HK-2 (cell line): ENCODE data around the gene MACROD2.
A peak's percentile ranks its signal among the peaks of the same experiment; 100 is the strongest.

ENCODE experiments used
- DNase-seq: peaks from one replicate; pipeline ENCODE4 v3.0.0-alpha.2; 2018; ENCODE audit not compliant: unreplicated experiment

The MACROD2 gene

DNA sequence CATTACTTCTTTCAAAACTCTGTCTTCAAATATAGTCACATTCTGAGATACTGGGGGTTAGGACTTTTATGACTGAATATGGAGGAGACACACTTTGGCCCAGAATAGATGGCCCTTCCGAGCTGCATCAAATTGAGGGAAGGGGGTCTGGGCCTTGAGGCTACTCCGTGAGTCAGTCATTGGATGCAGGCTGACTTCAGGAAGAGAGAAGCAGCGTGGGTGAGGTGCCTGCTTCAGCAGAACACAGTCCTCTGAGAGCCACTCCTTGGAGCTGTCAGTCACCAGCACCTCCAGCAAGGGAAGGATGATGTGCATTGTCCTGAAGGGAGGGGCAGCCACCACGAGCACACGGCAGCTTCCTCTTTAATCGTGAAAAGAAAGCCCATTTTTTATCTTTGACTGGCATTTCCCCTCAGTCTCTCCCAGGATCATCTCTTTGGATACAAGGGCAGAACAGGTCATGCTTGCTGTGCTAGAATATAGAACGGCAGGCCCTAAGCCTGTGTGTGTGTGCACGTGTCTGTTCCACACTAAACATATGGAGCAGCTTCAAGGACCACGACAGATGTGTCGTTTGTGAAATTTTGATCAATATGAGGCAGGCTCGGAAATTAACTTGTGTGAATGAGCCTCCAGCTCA, 1856.4 kb downstream of the MACROD2 start:
- no peak for DNase-seq

DNA sequence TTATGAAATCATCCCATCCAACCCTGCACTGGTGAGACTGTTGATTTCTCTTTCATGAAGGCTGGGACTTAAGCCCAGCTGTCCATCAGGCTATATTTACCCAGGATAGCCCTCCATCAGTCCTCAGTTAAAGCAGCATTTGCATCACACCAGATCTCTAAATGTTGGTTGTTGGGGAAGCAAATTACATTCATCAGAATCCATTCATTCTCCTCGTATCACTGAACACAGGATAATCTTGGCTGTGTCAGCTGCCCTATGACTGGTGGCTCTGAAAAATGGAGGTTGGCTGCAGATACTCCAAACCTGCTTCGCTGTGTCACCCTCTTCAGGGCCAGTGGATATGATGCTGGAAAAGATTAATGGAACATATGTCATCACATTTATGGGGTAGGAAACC, 1859.6 kb downstream of the MACROD2 start:
- DNase-seq: no peak

DNA sequence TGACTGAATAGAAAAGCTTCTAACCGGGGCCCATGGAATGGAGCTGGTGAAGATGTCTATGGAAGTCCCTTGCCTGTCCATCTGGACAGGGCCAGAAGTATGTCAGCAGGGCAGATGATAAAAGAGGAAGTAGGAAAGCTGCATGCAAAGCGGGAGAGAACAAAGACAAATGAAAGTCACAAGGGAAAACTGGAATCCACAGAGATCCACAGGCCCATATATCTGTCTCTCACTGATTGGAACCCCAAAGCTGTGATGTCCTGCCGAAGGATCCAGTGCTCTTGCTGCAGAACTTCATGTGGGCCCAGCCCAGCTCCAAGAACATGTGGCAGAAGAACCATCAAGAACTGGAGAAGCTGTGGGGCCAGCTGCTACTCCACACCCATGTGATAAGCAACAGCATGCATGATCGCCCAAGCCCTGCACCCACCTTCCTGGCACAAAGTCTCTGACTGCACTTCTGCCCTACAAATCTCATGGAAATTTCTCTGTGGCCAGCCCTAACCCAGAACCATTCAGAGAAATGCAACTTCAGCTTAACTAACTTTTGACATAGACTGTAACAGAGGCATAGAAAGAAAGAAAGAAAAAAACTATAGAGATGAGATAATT, 1862.0 kb downstream of the MACROD2 start:
- no peak for DNase-seq

DNA sequence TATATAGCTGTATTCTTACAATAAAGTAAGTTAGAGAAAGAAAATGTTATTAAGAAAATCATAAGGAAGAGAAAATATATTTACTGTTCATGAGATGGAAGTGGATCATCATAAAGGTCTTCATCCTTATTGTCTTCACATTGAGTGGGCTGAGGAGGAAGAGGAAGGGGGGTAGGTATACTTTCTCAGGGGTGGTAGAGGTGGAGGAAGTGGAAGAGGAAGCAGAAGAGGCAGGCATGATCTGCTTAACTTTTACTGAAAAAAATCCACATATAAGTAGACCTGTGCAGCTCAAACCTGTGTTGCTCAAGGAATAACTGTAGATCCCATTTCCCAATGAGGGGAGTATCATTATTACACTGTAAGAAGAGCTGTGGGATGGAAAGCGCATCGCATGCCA, 1863.7 kb downstream of the MACROD2 start:
- no peak for DNase-seq

DNA sequence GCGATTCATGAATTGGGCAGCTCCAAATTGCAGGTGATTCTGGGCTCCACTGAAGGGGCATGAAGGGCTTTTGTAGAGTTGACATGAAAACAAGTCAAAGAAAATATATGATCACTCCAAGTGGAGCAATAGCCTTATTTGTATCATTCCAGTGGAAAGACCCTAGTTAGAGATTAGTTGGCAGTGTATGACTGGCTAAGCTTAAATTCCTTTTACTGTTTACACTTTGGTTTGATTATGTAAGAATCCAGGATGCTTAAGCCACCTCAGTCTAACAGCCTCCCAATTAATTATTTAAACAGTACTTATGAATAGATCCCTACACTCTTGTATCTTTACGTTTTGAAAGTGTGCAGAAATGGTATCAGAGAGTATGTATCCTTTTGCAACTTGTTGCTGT, 1865.5 kb downstream of the MACROD2 start:
- DNase-seq: no peak

DNA sequence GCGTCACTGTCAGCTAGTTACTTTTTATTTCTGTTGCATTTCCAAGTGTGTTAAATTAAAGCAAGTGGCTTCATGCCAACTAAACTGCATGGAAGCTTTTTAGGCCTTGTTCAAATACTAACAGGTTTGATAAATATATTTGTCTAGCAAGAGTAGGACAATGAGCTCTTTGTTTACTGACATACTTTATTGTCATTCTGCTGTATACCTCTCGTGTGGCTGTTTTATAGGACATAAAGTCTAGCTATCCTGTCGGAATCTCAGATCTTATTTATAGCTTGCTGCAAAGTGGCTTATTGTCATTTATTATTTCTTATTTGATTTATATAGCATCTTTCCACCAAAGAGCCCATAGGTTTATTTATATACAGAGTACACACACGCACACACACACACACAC, 1866.9 kb downstream of the MACROD2 start:
- DNase-seq: no peak

DNA sequence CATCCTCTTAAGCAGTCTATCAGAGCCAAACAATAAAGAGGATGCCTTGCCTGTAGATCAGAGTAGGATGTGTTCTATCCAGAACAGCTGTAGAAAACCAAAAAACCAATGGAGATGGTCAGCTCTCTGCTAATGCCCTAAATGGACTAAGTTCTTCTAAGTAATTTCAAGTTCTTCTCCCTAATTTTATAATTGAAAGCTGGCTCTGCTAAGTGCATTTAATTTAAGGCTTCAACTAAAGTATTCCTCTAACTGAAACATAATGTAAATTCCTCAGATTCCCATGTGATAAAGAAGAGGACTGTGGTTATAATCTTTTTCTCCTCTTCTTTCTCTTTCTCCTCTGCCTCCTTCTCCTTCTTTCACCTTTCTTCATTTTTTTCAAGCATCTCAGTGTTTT, 1868.4 kb downstream of the MACROD2 start:
- DNase-seq: no peak

DNA sequence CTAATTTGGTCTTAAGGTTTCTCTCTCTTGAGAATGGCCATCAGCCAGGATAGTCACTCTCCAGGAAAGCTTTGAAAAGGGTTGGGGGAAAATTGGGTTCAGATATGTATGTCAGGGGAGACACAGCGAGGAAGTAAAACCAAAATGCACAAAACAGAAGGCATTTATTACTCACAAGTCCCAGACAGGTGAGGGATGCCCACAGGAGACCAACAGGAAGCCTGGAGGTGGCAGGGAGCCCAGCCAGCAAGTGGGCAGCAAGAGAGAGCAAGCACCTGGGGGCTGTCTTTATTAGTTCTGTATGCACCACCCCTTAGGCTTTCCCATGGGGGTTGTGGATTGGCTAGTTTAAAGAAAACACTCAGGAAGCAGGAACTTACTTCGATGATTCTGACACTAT, 1870.2 kb downstream of the MACROD2 start:
- DNase-seq: no peak

DNA sequence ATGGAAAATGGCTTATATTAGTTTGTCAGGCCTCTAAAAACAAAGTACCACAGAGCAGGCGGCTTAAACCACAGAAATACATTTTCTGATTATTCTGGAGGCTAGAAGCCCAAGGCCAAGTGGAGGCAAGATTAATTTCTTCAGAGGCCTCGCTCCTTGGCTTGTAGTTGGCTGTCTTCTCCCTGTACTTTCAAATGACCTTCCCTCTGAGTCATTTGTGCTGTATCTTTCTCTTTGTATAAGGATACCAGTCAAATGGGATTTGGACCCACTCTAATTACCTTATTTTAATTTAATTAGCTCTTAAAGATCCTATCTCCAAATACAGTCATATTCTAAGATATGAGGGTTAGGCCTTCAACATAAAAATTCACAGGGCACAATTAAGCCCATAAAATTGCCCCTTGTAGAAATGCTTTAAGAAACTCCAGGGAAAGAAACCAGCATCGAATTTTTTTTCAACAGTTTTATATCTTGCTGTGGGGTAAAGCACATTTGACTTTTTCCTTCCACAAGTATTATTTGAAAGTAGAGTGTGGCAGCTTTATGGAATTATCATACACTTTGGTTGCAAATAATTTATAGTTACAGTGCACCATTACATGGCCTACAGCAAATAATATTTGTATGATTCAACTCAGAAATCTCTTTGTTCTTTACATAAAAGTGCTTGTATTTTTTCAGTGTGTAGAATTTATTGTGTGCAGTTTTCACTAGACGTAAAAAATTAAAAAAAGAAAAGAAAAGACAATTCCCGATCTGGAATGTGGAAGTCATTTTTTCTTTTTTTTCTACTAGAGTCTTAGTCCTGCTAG, 1871.8 kb downstream of the MACROD2 start:
- no peak for DNase-seq

DNA sequence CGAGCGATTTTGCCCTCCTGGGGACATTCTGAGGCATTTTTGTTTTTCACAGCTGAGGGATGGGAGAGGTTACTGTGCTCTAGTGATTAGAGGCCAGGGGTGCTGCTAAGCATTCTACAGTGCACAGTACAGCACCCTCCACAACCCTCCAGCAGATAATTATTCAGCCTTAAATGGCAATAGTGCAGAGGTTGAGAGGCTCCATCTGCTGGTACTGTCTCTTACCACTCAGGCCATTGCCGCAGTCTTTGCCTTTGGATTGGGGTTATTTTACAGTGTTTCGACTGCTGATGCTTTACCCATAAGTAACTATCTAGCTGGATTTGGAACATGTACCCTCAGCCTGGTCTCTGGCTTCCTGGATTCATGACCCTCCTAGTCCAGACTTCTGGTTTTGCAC, 1872.6 kb downstream of the MACROD2 start:
- DNase-seq: no peak

DNA sequence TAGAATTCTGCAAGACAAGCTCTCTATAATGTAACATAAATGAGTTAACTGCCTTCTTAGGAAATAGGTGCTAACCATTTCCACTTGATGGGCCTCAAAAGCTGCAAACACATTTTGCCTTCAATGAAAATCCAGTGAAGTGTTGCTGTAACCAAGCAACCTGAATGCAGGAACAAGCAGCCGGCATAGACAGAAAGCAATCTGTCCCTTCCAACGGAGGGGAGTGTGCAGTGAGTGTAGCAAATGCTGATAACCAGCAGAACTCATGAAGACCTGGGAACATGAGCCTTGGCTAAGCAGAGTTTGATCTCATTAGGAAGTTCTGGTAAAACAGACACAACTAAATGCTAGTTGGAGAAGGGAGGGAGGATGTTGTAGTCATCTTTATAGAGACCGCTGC, 1880.1 kb downstream of the MACROD2 start:
- no peak for DNase-seq

DNA sequence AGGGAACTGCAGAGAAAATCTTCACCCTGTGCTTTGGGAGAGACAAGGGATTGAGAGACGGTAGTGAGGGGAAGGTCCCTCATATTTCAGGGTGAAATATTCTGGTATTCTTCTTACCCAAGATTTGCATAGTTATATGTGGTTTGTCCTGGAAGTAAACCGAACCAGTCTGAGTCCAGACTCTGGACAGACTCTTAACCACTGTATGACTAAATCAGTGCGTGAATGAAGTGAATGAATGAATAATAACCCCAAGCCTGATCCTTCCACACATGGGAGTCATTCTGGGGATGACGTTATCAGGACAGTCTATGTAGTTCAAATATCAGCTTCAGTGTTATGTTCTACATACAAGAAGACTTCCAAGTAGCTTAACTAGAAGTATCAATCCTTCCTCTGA, 1887.2 kb downstream of the MACROD2 start:
- no peak for DNase-seq

DNA sequence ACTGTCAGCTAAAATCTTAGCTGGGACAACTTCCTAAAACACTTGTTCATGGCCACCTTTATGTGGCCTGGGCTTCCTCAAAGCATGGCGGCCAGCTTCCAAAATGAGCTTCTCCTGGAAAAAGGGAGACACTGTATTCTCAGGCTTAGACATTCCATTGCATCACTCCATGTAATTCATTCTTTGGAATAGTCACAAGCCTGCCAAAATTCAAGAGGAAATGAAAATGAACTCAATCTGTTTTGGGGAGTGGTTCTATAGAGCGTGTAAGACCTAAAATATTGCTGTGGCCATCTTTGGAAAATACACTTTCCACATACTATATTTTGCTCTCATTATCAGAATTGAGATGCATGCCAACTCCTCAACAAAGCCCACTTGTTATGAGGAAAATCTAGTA, 1890.9 kb downstream of the MACROD2 start:
- DNase-seq: no peak

DNA sequence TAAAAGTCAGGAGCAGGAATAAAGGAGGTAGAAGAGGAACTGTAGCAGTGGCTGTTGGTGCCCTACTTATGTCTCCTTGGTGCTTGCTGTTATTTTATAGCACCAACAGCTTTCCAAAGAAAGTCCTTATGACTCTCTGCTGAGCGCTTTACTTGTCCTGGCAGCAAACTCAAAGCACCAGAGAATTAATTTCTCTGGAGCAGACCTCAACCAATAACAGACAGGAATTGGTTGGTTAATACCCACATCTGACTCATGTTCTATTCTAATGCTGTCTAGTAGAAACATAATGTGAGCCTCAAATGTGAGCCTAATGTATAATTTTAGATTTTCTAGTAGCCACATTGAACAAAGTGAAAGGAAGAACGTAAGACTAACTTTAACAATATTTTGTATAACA, 1892.1 kb downstream of the MACROD2 start:
- no peak for DNase-seq

DNA sequence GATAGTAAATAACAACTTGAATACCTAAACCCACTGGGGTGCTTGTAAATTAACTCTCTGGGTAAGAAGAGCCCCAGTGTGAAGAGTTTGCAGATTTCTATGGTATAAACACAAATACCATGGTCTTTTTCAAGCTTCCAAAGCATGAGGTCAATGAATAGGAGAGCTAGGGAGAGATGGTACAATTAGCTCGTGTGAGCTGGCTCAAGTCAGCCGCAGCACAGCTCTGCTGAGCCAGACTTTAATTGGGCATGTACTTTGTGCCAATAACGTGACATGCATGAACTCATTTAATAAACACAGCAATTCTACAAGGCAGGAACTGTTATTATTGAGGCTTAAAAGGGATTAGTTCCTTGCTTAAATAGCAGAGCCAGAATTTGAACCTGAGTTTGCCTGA, 1893.7 kb downstream of the MACROD2 start:
- no peak for DNase-seq

DNA sequence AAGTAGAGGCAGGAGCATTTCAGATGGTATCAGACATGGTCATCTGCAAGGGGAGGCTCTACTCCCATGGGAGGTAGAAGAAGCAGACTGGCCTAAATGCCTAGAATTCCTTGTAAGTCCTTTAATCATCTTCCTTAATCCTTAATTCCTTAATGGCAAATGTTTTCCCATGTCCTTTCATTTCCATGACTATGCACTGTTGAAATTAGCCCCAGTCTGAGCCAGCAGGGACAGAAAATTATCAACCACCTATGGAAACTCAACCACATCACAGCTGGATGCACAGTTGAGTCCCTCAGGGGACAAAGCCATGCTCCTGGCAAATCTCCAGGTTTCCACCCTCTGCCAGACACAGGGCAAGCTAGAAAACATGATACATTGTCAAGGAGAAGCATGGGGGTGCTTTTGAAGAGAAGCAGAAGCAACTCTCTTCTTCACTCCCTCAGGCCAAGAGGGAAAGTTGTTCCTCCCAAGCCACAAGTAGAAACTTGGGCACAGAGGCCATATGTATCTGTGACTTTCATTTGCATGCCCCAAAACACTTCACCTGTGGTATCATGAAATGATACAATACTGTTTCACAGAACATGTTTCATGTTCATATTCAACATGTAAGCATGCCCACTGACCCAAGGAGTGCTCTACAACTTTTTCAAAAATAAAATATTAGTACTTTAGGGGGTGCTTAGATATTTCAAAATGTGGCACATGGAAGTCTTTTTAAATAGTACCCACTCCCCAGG, 1894.4 kb downstream of the MACROD2 start:
- DNase-seq: no peak

DNA sequence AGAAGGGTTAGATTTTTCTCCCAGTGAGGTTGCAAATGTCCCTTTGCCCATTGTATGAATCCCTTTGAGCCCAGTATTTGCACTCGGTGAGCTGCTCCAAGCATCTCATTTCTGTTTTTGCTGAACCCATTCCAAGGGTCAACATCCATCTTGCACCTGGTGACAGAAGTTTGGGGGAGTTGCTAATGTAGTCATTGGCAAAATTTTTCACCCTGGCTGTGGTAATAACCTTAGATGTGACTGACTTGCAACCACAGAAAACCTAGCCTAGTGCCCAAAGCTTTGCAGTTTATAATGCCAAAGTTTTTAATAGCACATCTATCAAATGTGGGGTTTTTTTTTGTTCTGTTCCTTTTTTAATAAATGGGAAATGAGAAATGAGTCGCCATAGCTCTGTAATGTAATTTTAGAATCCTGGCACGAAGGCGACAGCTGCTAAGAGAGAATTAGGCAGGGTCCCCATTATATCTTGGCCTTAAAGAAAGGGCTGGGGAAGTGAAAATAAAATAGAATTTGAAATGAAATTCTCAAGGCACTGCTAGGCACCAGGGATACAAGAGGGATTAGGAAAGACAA, 1895.2 kb downstream of the MACROD2 start:
- DNase-seq: no peak

DNA sequence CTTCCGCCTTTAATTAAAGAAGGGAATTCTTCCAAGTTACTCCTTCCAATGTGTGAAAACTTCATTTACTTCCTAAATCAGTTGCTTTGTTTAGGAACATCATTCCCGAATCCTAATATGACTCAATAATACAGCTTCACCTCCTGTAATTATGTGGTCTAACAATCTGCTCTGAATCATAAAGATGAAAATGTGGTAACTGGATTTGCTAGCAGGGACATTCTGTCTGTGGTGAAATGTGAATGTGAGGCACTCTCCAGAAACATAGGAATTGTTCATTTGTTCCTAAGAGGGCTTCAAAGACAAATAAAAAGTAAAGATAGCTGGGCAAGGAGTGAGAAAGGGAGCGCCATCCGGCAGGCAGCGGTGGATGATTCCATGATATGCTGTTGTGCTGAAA, 1899.8 kb downstream of the MACROD2 start:
- DNase-seq: no peak

DNA sequence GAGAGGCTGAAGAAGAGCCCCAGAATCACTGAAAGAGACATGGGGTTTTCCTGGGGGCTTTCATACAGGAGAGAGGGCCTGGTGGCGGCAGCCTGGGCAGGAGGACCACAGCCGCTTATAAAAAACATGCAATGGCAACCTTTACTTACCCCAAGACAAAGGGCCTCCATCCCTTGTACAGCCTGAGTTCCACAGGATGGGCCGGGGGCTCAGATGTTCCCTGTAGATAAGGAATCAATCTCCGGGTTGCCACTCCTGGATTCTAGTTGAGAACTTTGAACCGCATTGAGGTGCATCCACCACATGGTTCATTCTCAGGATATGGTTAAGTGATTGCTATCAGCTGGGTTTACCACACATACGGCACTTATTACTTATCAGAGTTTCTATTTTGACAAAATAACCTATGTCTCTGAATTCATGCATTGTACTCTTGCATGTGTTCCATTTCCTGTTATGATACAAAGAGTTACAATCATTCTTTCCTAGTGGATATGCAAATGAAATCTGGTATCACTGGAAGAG, 1900.3 kb downstream of the MACROD2 start:
- no peak for DNase-seq

DNA sequence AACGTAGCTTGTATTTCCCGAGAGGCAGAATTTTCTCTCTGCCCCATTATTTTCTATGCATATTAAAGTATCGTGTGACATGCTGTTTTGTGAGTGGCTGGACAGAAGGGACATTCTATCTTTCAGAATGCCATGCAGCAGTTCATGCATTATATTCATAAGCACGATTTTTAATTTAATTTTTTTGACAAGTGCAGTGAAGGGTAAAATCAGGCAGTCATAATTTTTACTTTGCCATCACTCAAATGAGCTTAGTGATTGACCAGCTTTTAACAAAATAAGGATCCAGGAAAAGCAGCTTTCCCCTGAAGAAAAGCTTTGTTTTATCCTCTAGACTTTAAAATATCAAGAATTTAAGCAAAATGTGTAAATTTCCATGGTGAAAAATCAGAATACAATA, 1904.7 kb downstream of the MACROD2 start:
- no peak for DNase-seq

DNA sequence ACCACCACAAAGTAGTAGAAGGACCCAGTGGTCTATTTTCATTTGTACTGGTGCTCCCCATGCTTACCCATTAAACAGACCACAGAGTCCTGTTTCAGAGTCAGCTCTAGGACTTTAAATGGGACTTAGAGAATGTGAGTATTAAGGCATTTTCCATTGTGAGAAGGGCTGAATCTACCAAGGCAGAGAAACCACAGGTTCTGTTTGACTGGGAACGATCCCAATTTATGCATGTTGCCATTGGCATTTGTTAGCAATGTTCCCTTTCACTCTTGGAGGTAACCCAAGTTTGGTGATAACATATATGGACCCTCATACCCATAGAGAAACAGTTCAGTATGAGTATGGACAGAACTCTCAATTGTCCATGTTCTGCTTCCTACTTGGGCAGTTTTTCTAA, 1905.1 kb downstream of the MACROD2 start:
- DNase-seq: no peak

DNA sequence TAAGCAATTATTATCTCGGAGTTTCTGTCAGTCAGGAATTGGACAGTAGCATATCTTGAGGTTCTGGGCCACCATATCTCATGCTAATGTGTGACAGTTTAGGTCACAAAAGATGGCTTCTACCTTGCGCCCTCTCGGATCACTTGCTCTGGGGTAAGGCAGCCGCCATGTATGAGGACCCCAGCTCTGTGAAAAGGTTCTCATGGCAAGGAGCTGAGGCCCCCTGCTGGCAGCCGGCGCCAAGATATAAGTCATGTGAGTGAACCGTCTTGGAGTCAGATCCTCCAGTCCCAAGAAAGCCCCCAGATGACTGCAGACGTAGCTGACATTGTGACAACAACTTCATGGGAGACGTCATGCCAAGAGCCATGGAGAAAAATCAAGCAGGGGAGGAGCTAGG, 1907.2 kb downstream of the MACROD2 start:
- DNase-seq: peak; percentile 2
